CD4-positive, CD25-positive, alpha-beta regulatory T cell (primary cell): ENCODE data around the gene AREL1. TPM values are rescaled to one million over a fixed set of nuclear protein-coding genes. Genes with fewer than 3 reads are reported as not detected.
A peak's percentile ranks its signal among the peaks of the same experiment; 100 is the strongest.
"Not testable (repeated sequence)": the region's sequence is repeated elsewhere in the genome, so short reads cannot be mapped to it uniquely, and the experiment has no call there.

ENCODE experiments used
- ATAC-seq, 2 donors: fragments of 150-1000 bp; cut with Tn5 transposase; one replicate each; pipeline ENCODE4 v1.10.0; 2021; ENCODE audit warnings: low read depth in 2 of 2, moderate number of reproducible peaks in 2 of 2, moderate library complexity in 1 of 2
- DNase-seq, 3 donors: peaks; one replicate each; pipeline versions ENCODE4 v3.0.0 to v3.0.0-alpha.2; 2012 to 2022; ENCODE audit warnings: mixed read lengths in 1 of 3
- H3K27ac ChIP-seq: one replicate; pipeline ENCODE4 v1.7.0; 2013; ENCODE audit warnings: mild to moderate bottlenecking, low read length; ENCODE audit not compliant: insufficient read depth, poor library complexity, severe bottlenecking
- H3K27me3 ChIP-seq: one replicate; pipeline ENCODE4 v1.7.0; 2013; ENCODE audit warnings: low read length; ENCODE audit not compliant: control insufficient read depth, insufficient read depth
- H3K36me3 ChIP-seq: one replicate; pipeline ENCODE4 v1.7.0; 2013; ENCODE audit warnings: mild to moderate bottlenecking, low read length, moderate library complexity; ENCODE audit not compliant: control insufficient read depth, insufficient read depth
- H3K4me1 ChIP-seq: 2 replicates; pipeline ENCODE4 v1.7.0; 2013; ENCODE audit warnings: mild to moderate bottlenecking, low read length; ENCODE audit not compliant: insufficient read depth, control insufficient read depth, poor library complexity, severe bottlenecking
- H3K4me3 ChIP-seq: one replicate; pipeline ENCODE4 v1.7.0; 2013; ENCODE audit warnings: low read depth, mild to moderate bottlenecking, low read length, moderate library complexity
- H3K9me3 ChIP-seq, 2 experiments: 1 replicate in 1 of 2; 2 replicates in 1 of 2; pipeline ENCODE4 v1.7.0; 2013; ENCODE audit warnings: low read length in 2 of 2, mild to moderate bottlenecking in 1 of 2, moderate library complexity in 1 of 2; ENCODE audit not compliant: control insufficient read depth in 2 of 2
- H3K27ac Mint-ChIP-seq, 3 donors: one replicate each; pipeline ENCODE4 v1.8.0; 2020 to 2022; ENCODE audit warnings: mild to moderate bottlenecking in 3 of 3, mixed read lengths in 3 of 3, moderate library complexity in 2 of 3
- H3K27me3 Mint-ChIP-seq: one replicate; pipeline ENCODE4 v1.8.0; 2022; ENCODE audit warnings: mild to moderate bottlenecking, mixed read lengths
- H3K36me3 Mint-ChIP-seq: one replicate; pipeline ENCODE4 v1.8.0; 2020; ENCODE audit warnings: mixed read lengths
- H3K4me1 Mint-ChIP-seq, 4 donors: one replicate each; pipeline ENCODE4 v1.8.0; 2020 to 2022; ENCODE audit warnings: mixed read lengths in 4 of 4, mild to moderate bottlenecking in 1 of 4
- H3K4me3 Mint-ChIP-seq, 4 donors: one replicate each; pipeline ENCODE4 v1.8.0; 2020 to 2022; ENCODE audit warnings: mild to moderate bottlenecking in 4 of 4, mixed read lengths in 4 of 4, moderate library complexity in 3 of 4
- H3K9me3 Mint-ChIP-seq, 7 donors: one replicate each; pipeline ENCODE4 v1.8.0; 2020 to 2022; ENCODE audit warnings: mixed read lengths in 7 of 7, mild to moderate bottlenecking in 3 of 7, moderate library complexity in 2 of 7
- polyA plus RNA-seq, 4 donors: library from polyadenylated mRNA; unstranded; fragments of 300-500 nt; fragmentation: Illumina TruSeq; gene quantifications; one replicate each; pipeline ENCODE4 v1.2.3, GENCODE V29; 2021
- total RNA-seq: library from RNA; stranded (reverse); gene quantifications from one replicate; pipeline ENCODE4 v1.2.3, GENCODE V29; 2022

Gene AREL1, protein sequence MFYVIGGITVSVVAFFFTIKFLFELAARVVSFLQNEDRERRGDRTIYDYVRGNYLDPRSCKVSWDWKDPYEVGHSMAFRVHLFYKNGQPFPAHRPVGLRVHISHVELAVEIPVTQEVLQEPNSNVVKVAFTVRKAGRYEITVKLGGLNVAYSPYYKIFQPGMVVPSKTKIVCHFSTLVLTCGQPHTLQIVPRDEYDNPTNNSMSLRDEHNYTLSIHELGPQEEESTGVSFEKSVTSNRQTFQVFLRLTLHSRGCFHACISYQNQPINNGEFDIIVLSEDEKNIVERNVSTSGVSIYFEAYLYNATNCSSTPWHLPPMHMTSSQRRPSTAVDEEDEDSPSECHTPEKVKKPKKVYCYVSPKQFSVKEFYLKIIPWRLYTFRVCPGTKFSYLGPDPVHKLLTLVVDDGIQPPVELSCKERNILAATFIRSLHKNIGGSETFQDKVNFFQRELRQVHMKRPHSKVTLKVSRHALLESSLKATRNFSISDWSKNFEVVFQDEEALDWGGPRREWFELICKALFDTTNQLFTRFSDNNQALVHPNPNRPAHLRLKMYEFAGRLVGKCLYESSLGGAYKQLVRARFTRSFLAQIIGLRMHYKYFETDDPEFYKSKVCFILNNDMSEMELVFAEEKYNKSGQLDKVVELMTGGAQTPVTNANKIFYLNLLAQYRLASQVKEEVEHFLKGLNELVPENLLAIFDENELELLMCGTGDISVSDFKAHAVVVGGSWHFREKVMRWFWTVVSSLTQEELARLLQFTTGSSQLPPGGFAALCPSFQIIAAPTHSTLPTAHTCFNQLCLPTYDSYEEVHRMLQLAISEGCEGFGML
- total RNA-seq, result 47.0 TPM
- polyA plus RNA-seq, result 10 to 100 TPM; 18.3 to 25.7 (median 20.8) TPM

- Histone ChIP-seq H3K9me3 (no peaks in the 10 kb centered on the region), H3K36me3 (peaks cover 23% of the 10 kb centered on the region), H3K4me3 (peak within 1 kb of the TSS; percentile 100), H3K4me1 (peaks cover 23% of the 10 kb centered on the region), H3K27ac (peak within 1 kb of the TSS; percentile 83), H3K27me3 (no peaks in the 10 kb centered on the region)
- peak; percentile 92 to 95 for ATAC-seq
- Mint-ChIP-seq H3K36me3 (peaks cover 16% of the 10 kb centered on the region), H3K27me3 (no peaks in the 10 kb centered on the region), H3K4me1 (peaks cover 28 to 68% (median 50%) of the 10 kb centered on the region in 4 donors), H3K27ac (peak within 1 kb of the TSS; percentile 95 to 100 (median 99)), H3K9me3 (no peaks in the 10 kb centered on the region), H3K4me3 (peak within 1 kb of the TSS; percentile 90 to 94 (median 92))
- DNase-seq, result peak; percentile 80 to 92 (median 84)
Observed at GRCh38 chr14:74712499-74713394, at the start of gene AREL1, which contains the start of gene FCF1. Gene AREL1, minus strand, starts transcription at chr14:74713080. Its CDS starts 27,465 bp downstream, at chr14:74685615. Gene FCF1, plus strand, starts transcription at chr14:74713144. Its CDS starts 54 bp downstream, at chr14:74713198.

- H3K4me1 ChIP-seq, result peaks cover 10% of the 10 kb centered on the region
- not testable (repeated sequence) for H3K36me3 Mint-ChIP-seq, H3K36me3 ChIP-seq, H3K4me3 ChIP-seq, H3K27ac ChIP-seq, DNase-seq, H3K9me3 Mint-ChIP-seq, H3K4me3 Mint-ChIP-seq, H3K27me3 ChIP-seq, H3K9me3 ChIP-seq, ATAC-seq, H3K27me3 Mint-ChIP-seq, H3K27ac Mint-ChIP-seq
- H3K4me1 Mint-ChIP-seq, result peaks cover 4 to 15% (median 7%) of the 10 kb centered on the region in 4 donors
Observed at GRCh38 chr14:74758505-74758904, 45.6 kb upstream of the AREL1 start.

GRCh38 chr14:74756326-74756725 is 43.4 kb upstream of the AREL1 start:
- Histone ChIP-seq H3K27me3 (peaks cover 2% of the 10 kb centered on the region), H3K27ac (no peak overlapping the region), H3K4me3 (no peak overlapping the region), H3K4me1 (no peaks in the 10 kb centered on the region), H3K9me3 (peaks cover 3 to 4% of the 10 kb centered on the region in 2 experiments), H3K36me3 (no peaks in the 10 kb centered on the region)
- H3K4me1 Mint-ChIP-seq, result peaks cover 0 to 3% (median 0%) of the 10 kb centered on the region in 4 donors
- peaks cover 0 to 14% (median 5%) of the 10 kb centered on the region in 7 donors for H3K9me3 Mint-ChIP-seq
- H3K27me3 Mint-ChIP-seq, result peaks cover 7% of the 10 kb centered on the region
- no peak for DNase-seq
- H3K4me3 Mint-ChIP-seq, result no peak overlapping the region
- H3K27ac Mint-ChIP-seq, result peak overlapping the region in 1 of 3 donors; percentile 7
- peaks cover 9% of the 10 kb centered on the region for H3K36me3 Mint-ChIP-seq
- no peak for ATAC-seq

GRCh38 chr14:74754899-74755298 is 42.0 kb upstream of the AREL1 start:
- H3K27ac ChIP-seq, result no peak overlapping the region
- Mint-ChIP-seq H3K4me3 (no peak overlapping the region), H3K4me1 (no peaks in the 10 kb centered on the region), H3K27me3 (peaks cover 7% of the 10 kb centered on the region), H3K9me3 (peaks cover 0 to 14% (median 5%) of the 10 kb centered on the region in 7 donors), H3K27ac (no peak overlapping the region), H3K36me3 (peaks cover 9% of the 10 kb centered on the region)
- no peak for ATAC-seq
- peaks cover 2% of the 10 kb centered on the region for H3K27me3 ChIP-seq
- DNase-seq, result no peak
- no peak overlapping the region for H3K4me3 ChIP-seq
- H3K9me3 ChIP-seq, result peaks cover 3 to 4% of the 10 kb centered on the region in 2 experiments
- H3K4me1 ChIP-seq, result no peaks in the 10 kb centered on the region
- no peaks in the 10 kb centered on the region for H3K36me3 ChIP-seq

DNA sequence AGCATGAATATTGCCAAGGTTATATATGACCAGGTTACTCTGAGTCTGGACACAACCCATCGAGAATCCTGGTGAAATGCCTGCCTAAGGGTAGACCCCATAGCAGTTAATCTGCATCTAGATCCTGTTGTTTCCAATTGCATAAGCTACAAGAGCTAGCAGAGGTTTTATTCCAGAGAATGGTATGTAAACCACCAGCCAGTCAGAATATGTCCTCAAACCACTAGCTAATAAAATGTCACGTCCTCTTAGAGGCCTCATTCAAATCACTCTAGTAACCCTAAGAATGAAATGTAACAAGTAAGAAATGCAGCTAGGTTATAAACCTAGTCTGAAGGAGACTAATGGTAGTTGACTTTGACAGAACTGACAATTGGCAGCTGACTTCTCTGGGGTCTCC is 41.3 kb upstream of the AREL1 start:
- no peak overlapping the region for H3K4me3 ChIP-seq
- peaks cover 2% of the 10 kb centered on the region for H3K27me3 ChIP-seq
- H3K36me3 ChIP-seq, result no peaks in the 10 kb centered on the region
- H3K27me3 Mint-ChIP-seq, result peaks cover 7% of the 10 kb centered on the region
- peaks cover 3 to 4% of the 10 kb centered on the region in 2 experiments for H3K9me3 ChIP-seq
- H3K4me1 ChIP-seq, result no peaks in the 10 kb centered on the region
- no peaks in the 10 kb centered on the region for H3K4me1 Mint-ChIP-seq
- no peak overlapping the region for H3K4me3 Mint-ChIP-seq
- H3K27ac ChIP-seq, result no peak overlapping the region
- peaks cover 9% of the 10 kb centered on the region for H3K36me3 Mint-ChIP-seq
- DNase-seq, result no peak
- no peak overlapping the region for H3K27ac Mint-ChIP-seq
- no peak for ATAC-seq
- H3K9me3 Mint-ChIP-seq, result peaks cover 0 to 14% (median 5%) of the 10 kb centered on the region in 7 donors

DNA sequence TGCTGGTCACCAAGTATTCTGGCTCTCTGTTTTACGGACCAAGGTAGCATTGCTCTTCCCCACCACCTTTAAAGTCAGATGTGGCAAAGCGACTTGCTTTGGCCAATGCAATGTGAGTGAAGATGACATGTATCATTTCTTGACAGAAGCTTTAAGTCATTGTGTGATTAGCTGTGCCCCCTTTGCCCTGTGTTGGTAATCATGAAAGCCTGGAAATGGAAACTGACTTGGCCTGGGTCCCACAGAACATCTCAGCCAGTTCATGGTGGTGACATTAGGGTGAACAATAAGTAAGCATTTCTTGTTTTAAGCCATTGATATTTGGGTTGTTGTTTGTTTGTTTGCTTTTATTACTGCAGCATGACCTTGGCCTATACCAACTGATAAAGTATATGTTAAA is 34.4 kb upstream of the AREL1 start:
- Mint-ChIP-seq H3K9me3 (peaks cover 0 to 5% (median 2%) of the 10 kb centered on the region in 7 donors), H3K4me3 (no peak overlapping the region), H3K27ac (no peak overlapping the region), H3K4me1 (no peaks in the 10 kb centered on the region), H3K36me3 (peaks cover 4% of the 10 kb centered on the region), H3K27me3 (no peaks in the 10 kb centered on the region)
- no peak overlapping the region for H3K4me3 ChIP-seq
- H3K4me1 ChIP-seq, result no peaks in the 10 kb centered on the region
- H3K27me3 ChIP-seq, result no peaks in the 10 kb centered on the region
- DNase-seq (no peak), ATAC-seq (no peak)
- H3K9me3 ChIP-seq, result no peaks in the 10 kb centered on the region
- no peaks in the 10 kb centered on the region for H3K36me3 ChIP-seq
- H3K27ac ChIP-seq, result no peak overlapping the region
